HFF-Myc (cell line): ENCODE results near the gene MANEAL.

Experiments used
- DNase-seq: peaks from one replicate; pipeline ENCODE4 v3.0.0-alpha.2; 2011; ENCODE audit warnings: low read depth; ENCODE audit errors: extremely low read depth
- H3K4me3 ChIP-seq: replicated peaks from 2 replicates; pipeline ENCODE4 v1.5.1; 2011; ENCODE audit warnings: low read depth, mild to moderate bottlenecking, control low read depth, low read length
- CTCF ChIP-seq: IDR thresholded peaks from 2 replicates; pipeline ENCODE4 v1.5.1; 2012; ENCODE audit warnings: mild to moderate bottlenecking, low read depth, low read length, control low read depth; ENCODE audit errors: missing control alignments

Gene MANEAL

GRCh38 chr1:37844536-37844935, 50.9 kb downstream of the MANEAL start:
- H3K4me3 ChIP-seq, result no peak overlapping the region
- DNase-seq, result no peak
- no peak for TF ChIP-seq CTCF

- no peak for DNase-seq
- no peak for TF ChIP-seq CTCF
- H3K4me3 ChIP-seq, result no peak overlapping the region
These were observed 51.5 kb downstream of the MANEAL start for GRCh38 chr1:37845049-37845646.

- TF ChIP-seq CTCF, result no peak
- DNase-seq, result no peak
- no peak overlapping the region for H3K4me3 ChIP-seq
These were observed 52.1 kb downstream of the MANEAL start for GRCh38 chr1:37845786-37846185.

GRCh38 chr1:37846647-37847339, 53.1 kb downstream of the MANEAL start:
- TF ChIP-seq CTCF, result no peak
- DNase-seq, result no peak
- H3K4me3 ChIP-seq, result no peak overlapping the region

GRCh38 chr1:37849480-37849879, 55.8 kb downstream of the MANEAL start:
- TF ChIP-seq CTCF, result no peak
- no peak overlapping the region for H3K4me3 ChIP-seq
- DNase-seq, result no peak

GRCh38 chr1:37850352-37850955, 56.8 kb downstream of the MANEAL start:
- no peak overlapping the region for H3K4me3 ChIP-seq
- DNase-seq, result no peak
- TF ChIP-seq CTCF, result no peak
